T-helper 17 cell (primary cell): ENCODE results near the gene GMPR. TPM values are rescaled to one million over a fixed set of nuclear protein-coding genes. Genes with fewer than 3 reads are reported as not detected.

Experiments used
- ATAC-seq: fragments of 150-1000 bp; cut with Tn5 transposase; 2 replicates; pipeline ENCODE4 v1.10.0; 2021; ENCODE audit warnings: mild to moderate bottlenecking, moderate library complexity
- DNase-seq, 3 donors: peaks; one replicate each; pipeline versions ENCODE4 v3.0.0 to v3.0.0-alpha.2; 2020 to 2021
- H3K9me3 ChIP-seq: one replicate; pipeline ENCODE4 v1.7.0; 2013; ENCODE audit warnings: low read length, mild to moderate bottlenecking; ENCODE audit not compliant: control insufficient read depth, poor library complexity, severe bottlenecking
- H3K27ac Mint-ChIP-seq: one replicate; pipeline ENCODE4 v1.8.0; 2022; ENCODE audit warnings: mild to moderate bottlenecking, moderate library complexity, mixed read lengths
- H3K27me3 Mint-ChIP-seq: one replicate; pipeline ENCODE4 v1.8.0; 2022; ENCODE audit warnings: mixed read lengths
- H3K36me3 Mint-ChIP-seq: one replicate; pipeline ENCODE4 v1.8.0; 2022; ENCODE audit warnings: low read depth, mixed read lengths
- H3K4me1 Mint-ChIP-seq: one replicate; pipeline ENCODE4 v1.8.0; 2022; ENCODE audit warnings: mild to moderate bottlenecking, mixed read lengths
- H3K4me3 Mint-ChIP-seq: one replicate; pipeline ENCODE4 v1.8.0; 2022; ENCODE audit warnings: mild to moderate bottlenecking, moderate library complexity, mixed read lengths
- total RNA-seq, 4 donors: library from RNA in 2 of 4; stranded (reverse) in 2 of 4; gene quantifications; one replicate each; pipeline ENCODE4 v1.2.3 and lab custom pipeline; 2022 to 2026

GMPR gene
- total RNA-seq, 2 donors from 2014 or later = 0.52 to 33.6 TPM

GRCh38 chr6:16329233-16329632 is 90.8 kb downstream of the GMPR start:
- Mint-ChIP-seq H3K36me3 (peaks cover 7% of the 10 kb centered on the region), H3K4me3 (no peak overlapping the region), H3K4me1 (peaks cover 19% of the 10 kb centered on the region), H3K27ac (peak overlapping the region; percentile 63), H3K27me3 (no peaks in the 10 kb centered on the region)
- DNase-seq = no peak
- ATAC-seq = no peak
- no peaks in the 10 kb centered on the region for H3K9me3 ChIP-seq

DNA sequence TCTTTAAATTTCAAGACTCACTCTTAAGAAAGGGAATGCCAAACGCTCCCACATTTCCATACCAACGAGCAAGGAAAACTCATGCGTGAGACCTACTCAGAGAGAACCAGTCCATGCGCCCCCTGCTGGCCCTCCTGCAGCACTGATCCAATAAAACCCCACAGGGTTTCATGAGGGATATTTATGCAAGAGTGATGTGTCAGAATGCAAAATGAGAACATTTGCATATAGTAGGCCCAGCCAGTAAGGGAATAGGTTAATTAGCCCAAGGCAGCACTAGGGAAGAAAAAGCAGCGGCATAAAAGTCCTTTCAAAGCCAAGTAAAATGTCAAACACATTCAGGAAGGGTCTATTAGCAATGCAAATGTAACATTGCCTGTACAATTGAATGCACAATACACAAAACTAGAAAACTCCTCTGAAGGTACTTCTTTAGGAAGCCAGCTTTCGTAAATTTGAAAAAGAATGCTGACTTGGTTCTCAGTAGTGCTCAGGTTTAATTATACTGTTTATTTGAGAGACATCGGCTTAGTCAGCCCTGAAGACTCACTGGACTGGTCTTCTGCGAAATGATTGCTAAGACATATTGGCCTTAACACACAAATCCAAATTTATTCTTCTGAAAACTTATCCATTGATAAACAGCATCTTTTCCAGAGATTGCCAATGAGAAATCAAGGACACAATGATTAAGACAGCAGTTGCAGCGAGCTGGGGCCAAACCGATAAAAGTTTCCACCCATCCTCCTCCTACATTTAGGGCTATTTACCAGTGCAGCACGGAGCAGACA is 93.2 kb downstream of the GMPR start:
- ATAC-seq (peak; percentile 69), DNase-seq (peak; percentile 41 to 58 (median 44))
- H3K36me3 Mint-ChIP-seq = peaks cover 4% of the 10 kb centered on the region

GRCh38 chr6:16332175-16332542 is 93.8 kb downstream of the GMPR start:
- peak; percentile 98 for ATAC-seq
- H3K9me3 ChIP-seq = no peaks in the 10 kb centered on the region
- Mint-ChIP-seq H3K36me3 (peaks cover 2% of the 10 kb centered on the region), H3K27me3 (no peaks in the 10 kb centered on the region), H3K27ac (no peak overlapping the region), H3K4me1 (peaks cover 15% of the 10 kb centered on the region), H3K4me3 (no peak overlapping the region)
- peak; percentile 60 to 82 (median 66) for DNase-seq

More for the DNA sequence above, 93.2 kb downstream of the GMPR start:
- Mint-ChIP-seq H3K27me3 (no peaks in the 10 kb centered on the region), H3K27ac (no peak overlapping the region), H3K4me3 (no peak overlapping the region), H3K4me1 (peaks cover 15% of the 10 kb centered on the region)
- no peaks in the 10 kb centered on the region for H3K9me3 ChIP-seq

DNA sequence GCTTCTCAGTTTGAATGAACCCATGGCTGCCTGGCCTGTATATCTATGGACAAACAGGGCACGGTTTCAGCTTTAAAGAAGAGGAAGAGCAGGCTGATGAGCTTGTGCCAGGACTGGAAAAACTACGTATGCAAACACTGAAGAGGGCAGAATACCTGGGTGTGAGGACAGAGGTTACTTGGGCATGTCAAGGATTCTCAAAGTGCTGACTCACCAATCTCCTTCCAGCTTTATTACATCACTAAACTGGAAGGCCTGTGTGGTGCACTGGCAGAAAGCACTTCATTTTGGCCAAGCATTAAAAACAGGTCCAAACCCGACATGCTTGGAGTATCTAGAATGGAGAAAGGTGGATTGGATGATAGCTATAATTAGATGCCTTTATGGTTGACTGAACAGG is 95.2 kb downstream of the GMPR start:
- ATAC-seq (no peak), DNase-seq (no peak)
- H3K27ac Mint-ChIP-seq = no peak overlapping the region
- H3K4me1 Mint-ChIP-seq = peaks cover 12% of the 10 kb centered on the region
- H3K36me3 Mint-ChIP-seq = peaks cover 2% of the 10 kb centered on the region
- no peaks in the 10 kb centered on the region for H3K27me3 Mint-ChIP-seq
- no peak overlapping the region for H3K4me3 Mint-ChIP-seq
- H3K9me3 ChIP-seq = no peaks in the 10 kb centered on the region

GRCh38 chr6:16334671-16335070 is 96.3 kb downstream of the GMPR start:
- peaks cover 12% of the 10 kb centered on the region for H3K4me1 Mint-ChIP-seq
- ATAC-seq = no peak
- no peak for DNase-seq
- peak overlapping the region; percentile 11 for H3K27ac Mint-ChIP-seq
- no peaks in the 10 kb centered on the region for H3K27me3 Mint-ChIP-seq
- no peak overlapping the region for H3K4me3 Mint-ChIP-seq
- H3K9me3 ChIP-seq = no peaks in the 10 kb centered on the region
- peaks cover 2% of the 10 kb centered on the region for H3K36me3 Mint-ChIP-seq

DNA sequence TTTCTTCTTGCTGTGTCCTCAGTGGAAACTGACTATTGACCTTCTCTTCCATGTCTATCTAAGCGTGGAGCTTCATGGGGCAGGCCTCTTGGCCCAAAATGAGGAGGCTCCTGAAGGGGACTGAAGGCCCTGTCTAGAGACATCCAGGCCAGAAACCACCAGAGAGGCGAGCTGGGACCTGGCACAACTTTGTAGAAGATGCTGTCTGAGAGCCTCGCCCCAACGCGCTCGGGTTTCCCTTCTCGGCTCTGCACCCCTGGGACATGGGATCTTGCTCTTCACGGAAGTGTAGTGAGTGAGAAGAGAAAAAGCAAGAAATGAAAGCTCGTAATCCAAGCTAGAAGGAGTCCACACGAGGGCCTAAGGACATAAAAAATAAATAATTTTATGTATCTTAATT is 96.8 kb downstream of the GMPR start:
- H3K27ac Mint-ChIP-seq = peak overlapping the region; percentile 11
- no peak overlapping the region for H3K4me3 Mint-ChIP-seq
- H3K27me3 Mint-ChIP-seq = no peaks in the 10 kb centered on the region
- H3K36me3 Mint-ChIP-seq = no peaks in the 10 kb centered on the region
- peaks cover 10% of the 10 kb centered on the region for H3K4me1 Mint-ChIP-seq
- DNase-seq = no peak
- no peak for ATAC-seq
- no peaks in the 10 kb centered on the region for H3K9me3 ChIP-seq

- H3K9me3 ChIP-seq = no peaks in the 10 kb centered on the region
- Mint-ChIP-seq H3K36me3 (no peaks in the 10 kb centered on the region), H3K27me3 (no peaks in the 10 kb centered on the region), H3K4me1 (peaks cover 10% of the 10 kb centered on the region), H3K27ac (peak overlapping the region; percentile 1), H3K4me3 (no peak overlapping the region)
- DNase-seq (no peak), ATAC-seq (no peak)
These were observed 97.8 kb downstream of the GMPR start for GRCh38 chr6:16336056-16336818.

DNA sequence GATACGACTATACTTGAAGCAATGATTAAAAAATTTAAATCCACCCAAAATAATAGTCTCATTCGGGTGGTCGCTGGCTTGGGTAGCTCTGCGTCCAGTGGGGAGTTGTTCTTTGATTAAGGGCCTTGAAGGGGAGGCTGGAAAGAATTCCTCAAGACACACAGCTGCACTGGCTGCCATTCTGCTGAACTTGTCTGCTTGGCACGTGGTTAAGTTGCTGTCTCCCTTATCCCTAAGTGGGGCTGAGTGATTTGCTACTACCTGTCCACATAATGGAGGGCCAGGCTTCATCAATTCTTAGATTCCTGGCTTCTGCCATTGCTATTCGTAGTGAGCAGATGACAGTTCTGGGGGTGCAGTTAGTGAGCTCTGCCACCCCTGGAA is 98.5 kb downstream of the GMPR start:
- no peaks in the 10 kb centered on the region for H3K9me3 ChIP-seq
- Mint-ChIP-seq H3K4me1 (peaks cover 10% of the 10 kb centered on the region), H3K27ac (peak overlapping the region; percentile 1), H3K4me3 (no peak overlapping the region), H3K36me3 (no peaks in the 10 kb centered on the region), H3K27me3 (no peaks in the 10 kb centered on the region)
- DNase-seq (no peak), ATAC-seq (no peak)

- peak overlapping the region; percentile 1 for H3K27ac Mint-ChIP-seq
- no peak for DNase-seq
- H3K36me3 Mint-ChIP-seq = no peaks in the 10 kb centered on the region
- H3K27me3 Mint-ChIP-seq = no peaks in the 10 kb centered on the region
- no peak for ATAC-seq
- peaks cover 10% of the 10 kb centered on the region for H3K4me1 Mint-ChIP-seq
- no peaks in the 10 kb centered on the region for H3K9me3 ChIP-seq
- H3K4me3 Mint-ChIP-seq = no peak overlapping the region
These were observed 99.0 kb downstream of the GMPR start for GRCh38 chr6:16337295-16337975.

GRCh38 chr6:16338577-16339264 is 100.3 kb downstream of the GMPR start:
- Mint-ChIP-seq H3K4me3 (no peak overlapping the region), H3K36me3 (no peaks in the 10 kb centered on the region), H3K4me1 (peaks cover 10% of the 10 kb centered on the region), H3K27ac (peak overlapping the region; percentile 29), H3K27me3 (no peaks in the 10 kb centered on the region)
- no peak for ATAC-seq
- no peak for DNase-seq
- no peaks in the 10 kb centered on the region for H3K9me3 ChIP-seq

GRCh38 chr6:16339265-16339587 is 100.8 kb downstream of the GMPR start:
- no peak overlapping the region for H3K4me3 Mint-ChIP-seq
- H3K4me1 Mint-ChIP-seq = peaks cover 12% of the 10 kb centered on the region
- H3K36me3 Mint-ChIP-seq = no peaks in the 10 kb centered on the region
- H3K27ac Mint-ChIP-seq = peak overlapping the region; percentile 29
- no peak for DNase-seq
- ATAC-seq = no peak
- no peaks in the 10 kb centered on the region for H3K9me3 ChIP-seq
- H3K27me3 Mint-ChIP-seq = no peaks in the 10 kb centered on the region

GRCh38 chr6:16343593-16343992 is 105.2 kb downstream of the GMPR start:
- ATAC-seq (no peak), DNase-seq (no peak)
- no peaks in the 10 kb centered on the region for H3K27me3 Mint-ChIP-seq
- no peaks in the 10 kb centered on the region for H3K9me3 ChIP-seq
- H3K36me3 Mint-ChIP-seq = no peaks in the 10 kb centered on the region
- H3K4me1 Mint-ChIP-seq = peaks cover 8% of the 10 kb centered on the region
- no peak overlapping the region for H3K4me3 Mint-ChIP-seq
- H3K27ac Mint-ChIP-seq = no peak overlapping the region

- H3K36me3 Mint-ChIP-seq = no peaks in the 10 kb centered on the region
- H3K27ac Mint-ChIP-seq = no peak overlapping the region
- no peaks in the 10 kb centered on the region for H3K9me3 ChIP-seq
- ATAC-seq = no peak
- H3K27me3 Mint-ChIP-seq = no peaks in the 10 kb centered on the region
- peaks cover 6% of the 10 kb centered on the region for H3K4me1 Mint-ChIP-seq
- no peak for DNase-seq
- H3K4me3 Mint-ChIP-seq = no peak overlapping the region
These were observed 106.4 kb downstream of the GMPR start for GRCh38 chr6:16344756-16345155.
